HL-60 (cell line): Measurements from ENCODE around the gene SIGLEC6.

Source experiments
- DNase-seq, 2 experiments: peaks; one replicate each; pipeline ENCODE4 v3.0.0-alpha.2; 2010 to 2020; ENCODE audit warnings: low read depth in 1 of 2, low spot score in 1 of 2
- H3K27ac ChIP-seq: fragments of 250-450 bp; sonication (Bioruptor Pico); replicated peaks from 2 replicates; pipeline ENCODE4 v1.5.1; 2020; ENCODE audit warnings: mild to moderate bottlenecking, moderate library complexity
- H3K27me3 ChIP-seq: fragments of 250-450 bp; sonication (Bioruptor Pico); 2 replicates; pipeline ENCODE4 v1.5.1; 2021; ENCODE audit warnings: mild to moderate bottlenecking, moderate library complexity; ENCODE audit not compliant: insufficient read depth, poor library complexity, severe bottlenecking
- H3K4me3 ChIP-seq: replicated peaks from 2 replicates; pipeline ENCODE4 v1.5.1; 2011; ENCODE audit warnings: mild to moderate bottlenecking, control low read depth, low read length; ENCODE audit not compliant: insufficient read depth
- CTCF ChIP-seq: IDR thresholded peaks from one replicate; pipeline ENCODE4 v1.5.1; 2011; ENCODE audit warnings: low read length, control low read depth, inconsistent platforms; ENCODE audit not compliant: insufficient read depth
- GABPA ChIP-seq: IDR thresholded peaks from 2 replicates; pipeline ENCODE4 v1.6.1; 2012; ENCODE audit warnings: low read depth
- POLR2AphosphoS5 ChIP-seq: IDR thresholded peaks from 2 replicates; pipeline ENCODE4 v1.6.1; 2012; ENCODE audit warnings: low read depth
- REST ChIP-seq: IDR thresholded peaks from 2 replicates; pipeline ENCODE4 v1.6.1; 2012; ENCODE audit warnings: low read depth; ENCODE audit not compliant: insufficient replicate concordance
- SPI1 ChIP-seq: IDR thresholded peaks from 2 replicates; pipeline ENCODE4 v1.6.1; 2012; ENCODE audit warnings: low read depth, mild to moderate bottlenecking, borderline replicate concordance

The SIGLEC6 gene

GRCh38 chr19:51507192-51507591, 24.3 kb downstream of the SIGLEC6 start:
- Histone ChIP-seq H3K27me3 (no peaks in the 10 kb centered on the region), H3K27ac (no peak overlapping the region), H3K4me3 (no peak overlapping the region)
- DNase-seq, result no peak
- TF ChIP-seq REST (no peak), SPI1 (no peak), GABPA (no peak), CTCF (no peak), POLR2AphosphoS5 (no peak)

GRCh38 chr19:51505904-51506303, 25.6 kb downstream of the SIGLEC6 start:
- TF ChIP-seq GABPA, result no peak
- TF ChIP-seq POLR2AphosphoS5, result no peak
- TF ChIP-seq SPI1, result no peak
- no peak for TF ChIP-seq CTCF
- TF ChIP-seq REST, result no peak
- DNase-seq, result no peak
- H3K27me3 ChIP-seq, result no peaks in the 10 kb centered on the region
- no peak overlapping the region for H3K4me3 ChIP-seq
- no peak overlapping the region for H3K27ac ChIP-seq

GRCh38 chr19:51503896-51504295, 27.6 kb downstream of the SIGLEC6 start:
- DNase-seq, result peak; percentile 40 to 56

More at GRCh38 chr19:51503896-51504295, 27.6 kb downstream of the SIGLEC6 start:
- no peaks in the 10 kb centered on the region for H3K27me3 ChIP-seq
- no peak overlapping the region for H3K4me3 ChIP-seq
- no peak for TF ChIP-seq GABPA
- TF ChIP-seq SPI1, result no peak
- TF ChIP-seq POLR2AphosphoS5, result no peak
- no peak for TF ChIP-seq CTCF
- H3K27ac ChIP-seq, result peak overlapping the region; percentile 2
